GM19023 (cell line): ENCODE results near the gene RGS7BP.
"Not testable (repeated sequence)": the region's sequence is repeated elsewhere in the genome, so short reads cannot be mapped to it uniquely, and the experiment has no call there.

Experiments used
- ATAC-seq: cut with Tn5 transposase; IDR thresholded peaks from one replicate; pipeline ENCODE4 v1.9.1; 2021; ENCODE audit warnings: mild to moderate bottlenecking, moderate library complexity; ENCODE audit not compliant: unreplicated experiment

Gene RGS7BP

GRCh38 chr5:64557911-64558310, 52.1 kb downstream of the RGS7BP start:
- ATAC-seq = no peak

GRCh38 chr5:64558641-64559040, 52.8 kb downstream of the RGS7BP start:
- not testable (repeated sequence) for ATAC-seq

DNA sequence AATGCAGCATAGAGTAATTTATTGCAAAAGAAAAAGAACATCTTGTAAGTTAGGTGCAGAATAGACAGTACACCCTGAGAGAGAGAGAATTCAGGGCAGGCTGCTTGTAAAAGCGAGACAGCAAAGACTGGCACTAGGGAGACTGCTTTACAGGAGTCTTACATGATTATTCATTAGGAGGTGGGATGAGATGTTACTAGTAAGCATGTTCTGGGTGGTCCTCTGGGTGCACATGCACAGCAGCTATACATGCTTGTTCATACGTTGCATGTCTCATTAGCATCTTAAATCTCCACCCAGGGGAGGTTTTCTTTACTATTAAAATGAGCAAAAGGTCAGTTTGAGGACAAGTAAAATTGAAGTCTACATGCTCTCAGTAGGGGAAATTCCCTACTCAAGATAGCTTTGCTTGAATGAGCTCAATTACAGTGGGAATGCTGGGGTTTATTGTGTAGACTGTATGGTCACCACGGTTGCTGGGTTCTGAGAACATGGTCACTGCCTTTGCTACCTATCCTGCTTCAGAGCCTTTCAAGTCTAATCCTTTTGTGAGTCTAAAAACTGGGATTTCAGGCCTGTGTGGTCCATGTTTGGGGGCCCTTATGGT, 60.6 kb downstream of the RGS7BP start:
- no peak for ATAC-seq

GRCh38 chr5:64569858-64570257, 64.0 kb downstream of the RGS7BP start:
- ATAC-seq = no peak

GRCh38 chr5:64570395-64570996, 64.7 kb downstream of the RGS7BP start:
- ATAC-seq = no peak

- ATAC-seq = no peak
Measured at GRCh38 chr5:64575561-64575960, 69.7 kb downstream of the RGS7BP start.

DNA sequence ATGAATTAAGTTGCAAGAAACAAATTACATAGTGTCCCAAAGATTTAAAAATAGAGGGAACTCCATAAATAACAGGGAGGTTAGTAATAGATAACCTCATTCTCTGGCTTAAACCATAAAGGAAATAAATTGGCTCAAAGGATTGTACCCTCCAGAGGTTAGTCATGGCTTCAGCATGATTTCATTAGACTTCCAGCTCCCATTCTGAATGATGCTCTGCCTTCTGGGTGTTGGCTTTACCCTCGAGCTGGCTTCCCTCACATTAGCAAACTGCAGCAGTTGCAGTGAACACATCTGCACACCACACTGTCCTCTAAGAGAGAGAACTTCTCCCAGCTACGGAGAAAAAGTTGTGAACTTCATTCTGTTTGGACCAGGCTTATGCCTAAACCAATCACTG, 70.4 kb downstream of the RGS7BP start:
- no peak for ATAC-seq

GRCh38 chr5:64585646-64586045, 79.8 kb downstream of the RGS7BP start:
- ATAC-seq = no peak

- ATAC-seq = no peak
Measured at GRCh38 chr5:64587370-64587769, 81.6 kb downstream of the RGS7BP start.

- ATAC-seq = no peak
Measured at GRCh38 chr5:64592730-64593341, 87.0 kb downstream of the RGS7BP start.

DNA sequence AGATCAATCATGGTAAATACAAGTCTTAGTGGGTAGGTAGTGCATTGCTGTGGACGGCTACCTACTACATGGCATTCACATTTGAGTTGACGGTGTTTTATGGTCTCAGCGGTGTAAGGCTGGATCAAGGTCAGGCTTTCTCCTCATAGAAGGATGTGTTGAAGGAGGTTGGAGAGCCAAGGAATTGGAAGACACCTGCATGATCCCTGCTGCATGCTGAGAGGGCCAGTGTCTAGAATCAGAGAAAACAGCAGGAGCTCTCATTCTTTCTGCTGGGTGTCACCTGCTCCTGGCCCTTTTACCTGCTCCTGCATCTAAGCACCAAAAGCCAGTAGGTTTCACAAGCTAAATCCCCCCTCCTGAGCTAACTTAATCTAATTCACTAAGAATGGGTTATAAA, 88.2 kb downstream of the RGS7BP start:
- ATAC-seq = no peak

DNA sequence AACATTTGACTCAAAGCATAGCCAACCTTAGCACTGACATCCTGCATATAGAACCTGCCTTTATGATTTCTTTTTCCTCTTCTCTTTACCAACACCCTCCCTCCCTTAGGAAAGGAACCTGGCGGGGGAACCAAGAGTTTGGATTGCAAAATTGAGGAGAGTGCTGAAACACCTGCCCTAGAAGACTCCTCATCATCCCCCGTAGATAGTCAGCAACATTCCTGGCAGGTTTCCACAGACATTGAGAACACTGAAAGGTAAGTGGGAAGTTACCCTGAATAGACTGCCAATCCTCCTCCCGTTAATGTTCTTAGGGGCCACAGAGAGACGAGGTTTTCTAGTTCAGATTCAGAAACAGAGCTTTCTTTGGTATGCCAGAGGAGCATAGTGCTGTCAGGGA, 88.8 kb downstream of the RGS7BP start:
- ATAC-seq = no peak

DNA sequence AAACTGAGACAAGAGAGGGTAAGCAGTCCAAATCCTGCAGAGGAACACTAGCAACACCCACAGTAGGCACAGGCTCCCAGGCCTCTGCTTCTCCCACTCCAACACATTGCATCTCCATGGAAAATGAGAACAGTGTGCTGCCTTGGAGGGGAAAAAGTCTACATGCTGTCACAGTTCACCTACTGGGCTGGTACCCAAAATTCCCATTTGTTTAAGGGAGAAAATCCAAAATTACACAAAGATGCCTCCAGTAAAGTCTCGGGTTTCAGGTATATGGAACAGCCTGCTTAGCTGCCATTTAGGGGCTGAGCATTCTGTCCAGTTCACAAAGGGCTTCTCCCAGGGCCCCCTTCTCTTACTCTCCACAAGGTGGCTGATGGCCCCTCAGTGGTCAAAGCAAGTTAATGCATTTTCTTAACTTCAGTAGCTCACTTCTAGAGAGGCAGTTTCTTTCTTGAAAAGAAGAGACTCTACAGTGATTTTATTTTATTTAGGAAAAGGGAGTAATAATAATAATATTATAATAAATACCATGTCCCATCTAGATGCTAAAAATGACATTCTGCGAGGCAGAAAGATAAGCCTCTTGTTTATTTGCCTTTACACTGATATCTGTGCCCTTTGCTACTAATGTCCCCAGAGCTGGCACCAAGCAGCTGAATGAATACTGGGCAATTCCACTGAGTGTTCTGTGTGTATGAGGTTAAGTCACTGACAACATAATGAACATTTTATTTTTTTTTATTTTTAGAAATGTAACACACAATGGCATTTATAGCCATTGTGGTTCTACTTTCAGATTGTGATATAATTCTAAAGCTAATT, 89.4 kb downstream of the RGS7BP start:
- no peak for ATAC-seq

DNA sequence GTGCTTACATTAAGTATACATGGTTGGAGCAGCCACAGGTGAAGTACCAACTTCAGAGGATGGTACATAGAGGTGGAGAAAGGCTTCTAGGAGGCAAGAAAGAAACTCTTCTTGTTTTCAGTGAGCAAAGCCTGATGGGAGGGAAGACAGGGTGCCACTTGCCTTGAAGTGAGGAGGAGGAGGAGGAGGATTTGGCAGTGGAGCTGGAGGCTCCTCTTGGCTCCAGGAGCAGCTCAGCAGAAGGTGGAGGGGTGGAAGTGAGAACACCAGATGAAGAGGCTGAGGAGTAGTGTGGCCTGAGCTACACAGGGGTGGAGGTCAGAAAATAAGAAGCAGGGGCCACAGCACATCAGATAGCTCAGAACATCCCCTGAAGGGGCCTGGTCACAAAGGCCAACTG, 93.4 kb downstream of the RGS7BP start:
- no peak for ATAC-seq

GRCh38 chr5:64603676-64604075, 97.9 kb downstream of the RGS7BP start:
- no peak for ATAC-seq

DNA sequence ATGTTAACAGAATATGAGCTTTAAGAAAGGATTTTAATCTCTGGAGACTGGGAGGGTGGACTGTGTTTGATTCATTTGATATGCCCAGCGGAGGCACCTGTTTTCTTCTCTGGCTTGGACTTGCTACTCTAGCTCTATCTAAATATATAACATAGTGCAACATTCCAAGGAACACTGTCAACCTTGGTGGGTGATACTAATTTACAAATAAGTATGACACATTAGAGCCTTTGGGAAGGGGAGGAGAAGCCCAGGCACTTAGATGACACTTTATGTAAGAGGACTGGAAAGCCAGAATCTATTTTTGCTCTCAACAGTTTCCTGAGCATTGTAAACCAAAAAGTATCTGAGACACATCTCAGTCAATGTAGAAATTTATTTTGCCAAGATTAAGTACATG, 101.1 kb downstream of the RGS7BP start:
- ATAC-seq = no peak

GRCh38 chr5:64612344-64612961, 106.6 kb downstream of the RGS7BP start:
- no peak for ATAC-seq

DNA sequence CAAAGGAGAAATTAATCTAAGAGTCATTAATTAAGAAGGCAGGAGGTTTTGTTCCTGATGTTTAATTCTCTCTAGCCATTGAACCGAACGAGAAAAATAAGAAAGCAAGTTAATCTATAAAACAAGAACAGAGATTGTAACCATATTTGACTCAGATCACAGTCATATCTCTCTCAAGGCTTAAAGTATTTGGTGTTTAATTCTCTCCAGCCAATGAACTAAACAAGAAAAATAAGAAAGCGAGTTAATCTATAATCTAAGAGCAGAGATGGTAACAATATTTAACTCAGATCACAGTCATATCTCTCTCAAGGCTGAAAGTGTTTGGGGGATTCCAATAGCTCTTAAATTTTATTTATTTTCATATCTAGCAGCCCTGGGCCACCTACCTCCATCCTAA, 110.1 kb downstream of the RGS7BP start:
- ATAC-seq = peak; percentile 70

- no peak for ATAC-seq
Measured at GRCh38 chr5:64619609-64620008, 113.8 kb downstream of the RGS7BP start.

- ATAC-seq = no peak
Measured at GRCh38 chr5:64622991-64623390, 117.2 kb downstream of the RGS7BP start.

DNA sequence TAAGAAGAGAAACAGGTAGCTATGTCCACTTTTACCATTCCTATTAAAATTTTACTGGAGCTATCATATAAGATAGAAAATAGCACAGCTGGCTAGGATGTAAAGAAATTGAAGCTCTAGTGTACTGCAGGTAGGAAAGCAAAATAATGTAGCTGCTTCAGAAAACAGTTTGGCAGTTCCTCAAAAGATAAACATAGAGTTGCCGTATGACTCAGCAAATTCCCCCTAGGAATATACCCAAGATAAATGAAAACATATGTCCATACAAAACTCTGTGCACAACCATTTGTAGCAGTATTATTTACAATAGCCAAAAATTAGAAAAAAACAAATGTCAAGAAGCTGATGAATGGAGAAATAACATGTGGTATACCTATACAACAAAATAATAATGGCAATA, 119.9 kb downstream of the RGS7BP start:
- no peak for ATAC-seq
